GM12878 (cell line): ENCODE data around the gene NTF3.

Source experiments
- RCOR1 ChIP-seq: conservative IDR thresholded peaks from 2 replicates; pipeline ENCODE4 v1.6.1; 2012; ENCODE audit warnings: low read depth, low read length, improper control_type of control experiment
- REST ChIP-seq: IDR thresholded peaks from 2 replicates; pipeline ENCODE4 v1.6.1; 2012; ENCODE audit warnings: mild to moderate bottlenecking, low read depth, low read length
- SIN3A ChIP-seq: IDR thresholded peaks from 2 replicates; pipeline ENCODE4 v1.6.1; 2012; ENCODE audit warnings: low read depth, low read length, improper control_type of control experiment
- SMC3 ChIP-seq: IDR thresholded peaks from 2 replicates; pipeline ENCODE4 v1.6.1; 2011; ENCODE audit warnings: low read length, improper control_type of control experiment, borderline replicate concordance
- SP1 ChIP-seq: IDR thresholded peaks from one replicate; pipeline ENCODE4 v1.6.1; 2011; ENCODE audit warnings: low read depth, low read length
- SPI1 ChIP-seq: IDR thresholded peaks from 2 replicates; pipeline ENCODE4 v1.6.1; 2011; ENCODE audit warnings: low read depth, mild to moderate bottlenecking, low read length, moderate library complexity, borderline replicate concordance; ENCODE audit not compliant: insufficient read depth
- SRF ChIP-seq, 2 experiments: IDR thresholded peaks; 2 replicates each; pipeline ENCODE4 v1.6.1; 2011; ENCODE audit warnings: low read depth in 2 of 2, low read length in 2 of 2, mild to moderate bottlenecking in 1 of 2, moderate library complexity in 1 of 2
- TF ChIP-seq, protein P1 (sequence below), 3 experiments: IDR thresholded peaks in 2 of 3; conservative IDR thresholded peaks in 1 of 3; 2 replicates each; pipeline ENCODE4 v1.5.1; 2011; ENCODE audit warnings: low read depth in 3 of 3, low read length in 3 of 3, mild to moderate bottlenecking in 3 of 3, control low read depth in 2 of 3, moderate library complexity in 2 of 3, inconsistent platforms in 1 of 3, mixed read lengths in 1 of 3; ENCODE audit not compliant: control insufficient read depth in 2 of 3, insufficient read depth in 1 of 3; ENCODE audit errors: extremely low read depth in 1 of 3

DNA sequence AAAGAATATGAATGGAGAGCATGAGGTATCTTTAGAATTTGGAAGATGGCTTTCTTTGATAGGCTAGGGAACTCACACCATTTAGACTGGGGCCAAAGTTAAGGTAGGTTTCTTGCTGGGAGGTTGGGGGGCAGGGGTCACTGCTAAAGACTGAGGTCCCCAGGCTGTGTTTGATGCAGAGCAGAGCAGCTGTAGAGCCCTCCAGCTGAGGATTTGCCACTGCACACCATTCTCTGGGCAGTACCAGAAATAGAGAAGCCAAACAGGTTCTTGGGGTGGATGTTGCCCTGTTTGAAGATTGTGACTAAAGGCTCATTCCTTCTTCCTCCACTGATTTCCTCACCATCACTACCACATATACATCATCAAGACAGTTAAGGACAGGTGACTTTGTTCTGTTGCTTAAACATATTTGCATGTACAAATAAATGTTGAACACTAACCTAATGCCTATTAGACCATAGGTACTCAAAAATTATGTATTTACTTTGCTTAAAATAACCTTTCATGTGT, 7.9 kb downstream of the NTF3 start:
- TF ChIP-seq SRF (IDR thresholded peaks at IDR 0.05; ENCODE audit: low read depth in 2 of 2, low read length in 2 of 2) (no peak), SPI1 (no peak), RCOR1 (no peak), SMC3 (no peak), SIN3A (no peak), SP1 (no peak), REST (no peak)
- TF ChIP-seq, protein P1, sequence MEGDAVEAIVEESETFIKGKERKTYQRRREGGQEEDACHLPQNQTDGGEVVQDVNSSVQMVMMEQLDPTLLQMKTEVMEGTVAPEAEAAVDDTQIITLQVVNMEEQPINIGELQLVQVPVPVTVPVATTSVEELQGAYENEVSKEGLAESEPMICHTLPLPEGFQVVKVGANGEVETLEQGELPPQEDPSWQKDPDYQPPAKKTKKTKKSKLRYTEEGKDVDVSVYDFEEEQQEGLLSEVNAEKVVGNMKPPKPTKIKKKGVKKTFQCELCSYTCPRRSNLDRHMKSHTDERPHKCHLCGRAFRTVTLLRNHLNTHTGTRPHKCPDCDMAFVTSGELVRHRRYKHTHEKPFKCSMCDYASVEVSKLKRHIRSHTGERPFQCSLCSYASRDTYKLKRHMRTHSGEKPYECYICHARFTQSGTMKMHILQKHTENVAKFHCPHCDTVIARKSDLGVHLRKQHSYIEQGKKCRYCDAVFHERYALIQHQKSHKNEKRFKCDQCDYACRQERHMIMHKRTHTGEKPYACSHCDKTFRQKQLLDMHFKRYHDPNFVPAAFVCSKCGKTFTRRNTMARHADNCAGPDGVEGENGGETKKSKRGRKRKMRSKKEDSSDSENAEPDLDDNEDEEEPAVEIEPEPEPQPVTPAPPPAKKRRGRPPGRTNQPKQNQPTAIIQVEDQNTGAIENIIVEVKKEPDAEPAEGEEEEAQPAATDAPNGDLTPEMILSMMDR (IDR thresholded peaks at IDR 0.05 in 2 of 3, conservative IDR thresholded peaks at IDR 0.05 in 1 of 3; ENCODE audit: control insufficient read depth in 2 of 3, extremely low read depth in 1 of 3, insufficient read depth in 1 of 3, low read depth in 3 of 3, low read length in 3 of 3): no peak
